WERI-Rb-1 (cell line): ENCODE results near the gene HDDC3.

ENCODE experiments used
- DNase-seq: peaks from one replicate; pipeline ENCODE4 v3.0.0-alpha.2; 2020
- H3K27ac ChIP-seq: fragments of 250-450 bp; sonication (Bioruptor Pico); 2 replicates; pipeline ENCODE4 v1.5.1; 2020; ENCODE audit warnings: mild to moderate bottlenecking, moderate library complexity
- H3K27me3 ChIP-seq: fragments of 250-450 bp; sonication (Bioruptor Pico); 2 replicates; pipeline ENCODE4 v1.5.1; 2021; ENCODE audit warnings: mild to moderate bottlenecking, low read depth, moderate library complexity; ENCODE audit not compliant: insufficient read depth, severe bottlenecking
- H3K36me3 ChIP-seq: fragments of 250-450 bp; sonication (Bioruptor Pico); 2 replicates; pipeline ENCODE4 v1.5.1; 2020; ENCODE audit warnings: mild to moderate bottlenecking, moderate library complexity
- H3K4me3 ChIP-seq: 2 replicates; pipeline ENCODE4 v1.5.1; 2011; ENCODE audit warnings: low read depth, mild to moderate bottlenecking, control low read depth, low read length
- H3K9me3 ChIP-seq: fragments of 250-450 bp; sonication (Bioruptor Pico); 2 replicates; pipeline ENCODE4 v1.5.1; 2021; ENCODE audit warnings: mild to moderate bottlenecking, moderate library complexity; ENCODE audit not compliant: severe bottlenecking
- CTCF ChIP-seq: IDR thresholded peaks from 2 replicates; pipeline ENCODE4 v1.5.1; 2011; ENCODE audit warnings: low read depth, mild to moderate bottlenecking, control low read depth, inconsistent platforms, low read length

The HDDC3 gene

DNA sequence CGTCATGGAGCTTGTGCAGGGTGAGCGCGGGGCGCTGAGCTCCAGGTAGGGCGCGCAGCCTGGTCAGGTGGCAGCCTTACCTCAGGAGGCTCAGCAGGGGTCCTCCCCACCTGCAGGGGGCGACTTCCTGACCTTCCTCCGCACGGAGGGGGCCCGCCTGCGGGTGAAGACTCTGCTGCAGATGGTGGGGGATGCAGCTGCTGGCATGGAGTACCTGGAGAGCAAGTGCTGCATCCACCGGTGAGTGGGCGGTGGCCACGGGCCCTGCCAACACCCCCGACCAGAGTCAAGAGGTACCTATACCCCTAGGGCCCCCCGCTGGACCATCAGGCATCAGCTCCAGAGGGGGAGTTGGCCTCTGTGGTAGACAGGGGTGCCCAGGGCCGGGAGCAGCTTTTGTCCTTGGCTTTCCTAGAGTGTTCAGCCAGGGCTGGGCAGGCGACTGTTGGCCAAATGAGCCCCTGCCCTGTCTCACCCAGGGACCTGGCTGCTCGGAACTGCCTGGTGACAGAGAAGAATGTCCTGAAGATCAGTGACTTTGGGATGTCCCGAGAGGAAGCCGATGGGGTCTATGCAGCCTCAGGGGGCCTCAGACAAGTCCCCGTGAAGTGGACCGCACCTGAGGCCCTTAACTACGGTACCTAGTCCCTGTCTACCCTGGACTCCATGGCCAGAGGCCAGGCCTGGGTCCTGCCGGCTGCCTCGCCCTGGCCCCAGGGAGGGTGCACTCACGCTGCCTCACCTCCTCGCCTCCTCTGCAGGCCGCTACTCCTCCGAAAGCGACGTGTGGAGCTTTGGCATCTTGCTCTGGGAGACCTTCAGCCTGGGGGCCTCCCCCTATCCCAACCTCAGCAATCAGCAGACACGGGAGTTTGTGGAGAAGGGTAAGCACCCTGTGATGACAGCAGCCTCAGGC is 38.9 kb downstream of the HDDC3 start:
- H3K4me3 ChIP-seq: no peak overlapping the region
- peak; percentile 50 for TF ChIP-seq CTCF
- no peak for DNase-seq
- no peak overlapping the region for H3K27ac ChIP-seq
- H3K36me3 ChIP-seq: no peaks in the 10 kb centered on the region
- no peaks in the 10 kb centered on the region for H3K27me3 ChIP-seq
- H3K9me3 ChIP-seq: no peaks in the 10 kb centered on the region

- no peak overlapping the region for H3K27ac ChIP-seq
- DNase-seq: no peak
- no peaks in the 10 kb centered on the region for H3K36me3 ChIP-seq
- H3K9me3 ChIP-seq: no peaks in the 10 kb centered on the region
- H3K27me3 ChIP-seq: no peaks in the 10 kb centered on the region
- no peak for TF ChIP-seq CTCF
- H3K4me3 ChIP-seq: no peak overlapping the region
Observed at GRCh38 chr15:90892498-90893174, 39.7 kb downstream of the HDDC3 start.

DNA sequence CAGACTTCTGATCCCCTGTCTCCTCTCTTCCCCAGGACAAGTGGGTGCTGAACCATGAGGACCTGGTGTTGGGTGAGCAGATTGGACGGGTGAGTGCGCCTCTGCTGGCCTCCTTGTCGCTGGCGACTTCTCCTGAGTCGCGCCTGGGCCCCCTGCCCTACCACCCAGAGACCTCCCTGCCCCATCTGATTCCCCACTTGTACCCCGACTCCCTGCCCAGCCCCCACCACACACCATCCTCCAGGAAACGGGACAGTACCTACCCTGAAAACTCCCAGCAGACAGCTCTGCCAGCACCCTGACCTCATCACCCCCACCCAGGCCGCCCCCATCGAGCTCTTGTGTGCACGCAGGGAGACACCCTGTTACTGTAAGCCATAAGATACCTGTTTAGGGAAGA is 40.3 kb downstream of the HDDC3 start:
- DNase-seq: no peak
- no peaks in the 10 kb centered on the region for H3K9me3 ChIP-seq
- H3K27me3 ChIP-seq: no peaks in the 10 kb centered on the region
- H3K36me3 ChIP-seq: no peaks in the 10 kb centered on the region
- H3K27ac ChIP-seq: no peak overlapping the region
- TF ChIP-seq CTCF: no peak
- no peak overlapping the region for H3K4me3 ChIP-seq

- no peak for DNase-seq
- H3K27ac ChIP-seq: no peak overlapping the region
- no peak overlapping the region for H3K4me3 ChIP-seq
- H3K36me3 ChIP-seq: no peaks in the 10 kb centered on the region
- no peak for TF ChIP-seq CTCF
- no peaks in the 10 kb centered on the region for H3K27me3 ChIP-seq
- H3K9me3 ChIP-seq: no peaks in the 10 kb centered on the region
Observed at GRCh38 chr15:90891346-90891949, 40.9 kb downstream of the HDDC3 start.

- no peak overlapping the region for H3K4me3 ChIP-seq
- no peaks in the 10 kb centered on the region for H3K27me3 ChIP-seq
- no peaks in the 10 kb centered on the region for H3K9me3 ChIP-seq
- DNase-seq: no peak
- H3K36me3 ChIP-seq: no peaks in the 10 kb centered on the region
- no peak for TF ChIP-seq CTCF
- no peak overlapping the region for H3K27ac ChIP-seq
Observed at GRCh38 chr15:90890839-90891238, 41.5 kb downstream of the HDDC3 start.
